Keratinocyte (primary cell): ENCODE measurements around the gene SNAPC1. TPM values are rescaled to one million over a fixed set of nuclear protein-coding genes. Genes with fewer than 3 reads are reported as not detected.

Source experiments
- DNase-seq: peaks from one replicate; pipeline ENCODE4 v3.0.0-alpha.2; 2011; ENCODE audit warnings: low read depth, missing footprints, low spot score
- FAIRE-seq: peaks from 2 replicates; lab custom pipeline; 2011; peaks lifted over from hg19 to GRCh38; lab: Jason Lieb, UNC
- H2AFZ ChIP-seq: 2 replicates; pipeline ENCODE4 v1.6.0; 2012; ENCODE audit warnings: low read length, control low read depth, inconsistent platforms; ENCODE audit not compliant: control insufficient read depth
- H3K27ac ChIP-seq: 2 replicates; pipeline ENCODE4 v1.5.1; 2011; ENCODE audit warnings: low read length; ENCODE audit not compliant: control insufficient read depth, insufficient read depth
- H3K27me3 ChIP-seq: 3 replicates; pipeline ENCODE4 v1.6.0; 2011; ENCODE audit warnings: low read length; ENCODE audit not compliant: control insufficient read depth, insufficient read depth; ENCODE audit errors: extremely low read depth
- H3K36me3 ChIP-seq, 2 experiments: 2 replicates in 1 of 2; 3 replicates in 1 of 2; pipeline ENCODE4 v1.5.1; 2011; ENCODE audit warnings: low read length in 2 of 2, mild to moderate bottlenecking in 1 of 2; ENCODE audit not compliant: control insufficient read depth in 2 of 2, insufficient read depth in 2 of 2; ENCODE audit errors: extremely low read depth in 1 of 2
- H3K4me1 ChIP-seq: 3 replicates; pipeline ENCODE4 v1.5.1; 2011; ENCODE audit warnings: low read length; ENCODE audit not compliant: control insufficient read depth, insufficient read depth; ENCODE audit errors: extremely low read depth
- H3K4me2 ChIP-seq: 3 replicates; pipeline ENCODE4 v1.6.0; 2011; ENCODE audit warnings: low read depth, low read length; ENCODE audit not compliant: control insufficient read depth, insufficient read depth; ENCODE audit errors: extremely low read depth
- H3K4me3 ChIP-seq, 3 experiments: fragments of 200-600 bp in 1 of 3; sonication (generic) in 1 of 3; 2 replicates in 2 of 3; 3 replicates in 1 of 3; pipeline ENCODE4 v1.5.1; 2011 to 2016; ENCODE audit warnings: low read length in 3 of 3, mild to moderate bottlenecking in 3 of 3, control low read depth in 2 of 3, inconsistent platforms in 1 of 3, low read depth in 1 of 3, mixed read lengths in 1 of 3, mixed run types in 1 of 3, moderate library complexity in 1 of 3; ENCODE audit not compliant: control insufficient read depth in 2 of 3, insufficient read depth in 2 of 3; ENCODE audit errors: extremely low read depth in 1 of 3
- H3K79me2 ChIP-seq: 2 replicates; pipeline ENCODE4 v1.6.0; 2012; ENCODE audit warnings: low read length; ENCODE audit not compliant: control insufficient read depth, insufficient read depth
- H3K9ac ChIP-seq: 3 replicates; pipeline ENCODE4 v1.6.0; 2011; ENCODE audit warnings: low read length; ENCODE audit not compliant: control insufficient read depth, insufficient read depth; ENCODE audit errors: extremely low read depth
- H3K9me1 ChIP-seq: 3 replicates; pipeline ENCODE4 v1.6.0; 2011; ENCODE audit warnings: low read length; ENCODE audit not compliant: control insufficient read depth, insufficient read depth; ENCODE audit errors: extremely low read depth
- H3K9me3 ChIP-seq: 2 replicates; pipeline ENCODE4 v1.5.1; 2012; ENCODE audit warnings: low read depth, low read length; ENCODE audit not compliant: control insufficient read depth
- H4K20me1 ChIP-seq: 3 replicates; pipeline ENCODE4 v1.6.0; 2011; ENCODE audit warnings: low read length; ENCODE audit not compliant: control insufficient read depth, insufficient read depth; ENCODE audit errors: extremely low read depth
- CTCF ChIP-seq, 3 experiments: IDR thresholded peaks in 1 of 3; conservative IDR thresholded peaks in 1 of 3; optimal IDR thresholded peaks in 1 of 3; 2 replicates in 2 of 3; 3 replicates in 1 of 3; pipeline versions ENCODE3 to v1.5.1; 2011; ENCODE audit warnings: low read length in 3 of 3, mild to moderate bottlenecking in 3 of 3, moderate library complexity in 2 of 3, control low read depth in 1 of 3, inconsistent platforms in 1 of 3; ENCODE audit not compliant: insufficient read depth in 2 of 3; ENCODE audit errors: extremely low read depth in 1 of 3
- EZH2 ChIP-seq: IDR thresholded peaks from one replicate; pipeline ENCODE4 v1.6.1; 2012; ENCODE audit warnings: inconsistent platforms, mild to moderate bottlenecking, low read length, moderate library complexity
- dilution Hi-C: fragments of 300-500 bp; cut with MboI; formaldehyde crosslinking; loops from one replicate; pipeline ENCODE4 v1.7.0; 2020; ENCODE audit warnings: low sequenced_read_pairs; ENCODE audit not compliant: extremely low pct_ligation_motif_present
- polyA plus RNA-seq, 5 experiments: library from polyadenylated mRNA; depleted of rRNA in 3 of 5; stranded (reverse) in 3 of 5; stranded (forward) in 1 of 5; unstranded in 1 of 5; fragments of >200 nt; gene quantifications; 1 replicate in 1 of 5; 2 replicates in 3 of 5; 3 replicates in 1 of 5; pipeline versions ENCODE4 v1.2.1 to v1.2.3, GENCODE V29; 2011 to 2012; ENCODE audit warnings: missing spikeins in 2 of 5, low read depth in 1 of 5, low replicate concordance in 1 of 5

SNAPC1 gene
- polyA plus RNA-seq, 1 donor (not counting 4 experiments of a cell fraction or from before 2014, with no cell fraction given) = 17.7 TPM

GRCh38 chr14:61737915-61738314 is 24.3 kb upstream of the SNAPC1 start:
- H3K9me1 ChIP-seq = no peaks in the 10 kb centered on the region
- no peak overlapping the region for H2AFZ ChIP-seq
- dilution Hi-C loops = no loop called here
- H3K27me3 ChIP-seq = no peaks in the 10 kb centered on the region
- FAIRE-seq (no peak), DNase-seq (no peak)
- H3K79me2 ChIP-seq = peaks cover 6% of the 10 kb centered on the region
- H3K4me3 ChIP-seq = no peak overlapping the region
- no peak overlapping the region for H3K9ac ChIP-seq
- H3K36me3 ChIP-seq = peaks cover 26 to 28% of the 10 kb centered on the region in 2 experiments
- no peak for TF ChIP-seq CTCF (optimal IDR thresholded peaks at IDR 0.05 in 1 of 3, IDR thresholded peaks at IDR 0.05 in 1 of 3, conservative IDR thresholded peaks at IDR 0.05 in 1 of 3; ENCODE audit: extremely low read depth in 1 of 3, insufficient read depth in 2 of 3, low read length in 3 of 3)
- TF ChIP-seq EZH2 = no peak
- H3K4me1 ChIP-seq = no peaks in the 10 kb centered on the region
- H3K9me3 ChIP-seq = no peaks in the 10 kb centered on the region
- H4K20me1 ChIP-seq = no peaks in the 10 kb centered on the region
- H3K4me2 ChIP-seq = no peak overlapping the region
- no peak overlapping the region for H3K27ac ChIP-seq

DNA sequence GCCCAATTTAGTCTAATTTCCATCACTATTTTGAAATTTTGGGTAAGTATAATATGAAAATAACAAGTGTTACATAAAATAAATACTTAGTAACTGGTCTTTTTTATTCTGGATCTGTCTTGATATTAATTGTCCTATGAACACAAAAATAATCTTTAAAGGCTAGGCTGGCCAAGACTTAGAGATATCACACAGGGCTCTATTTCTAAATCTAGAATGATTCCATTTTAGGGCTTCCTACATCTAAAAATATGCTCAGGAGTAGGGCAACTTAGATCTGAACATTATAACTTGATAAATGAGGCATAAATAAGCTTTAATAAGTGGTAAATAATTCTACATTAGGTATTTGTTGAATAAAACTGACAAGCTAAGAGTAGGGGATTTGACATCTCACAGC is 23.1 kb upstream of the SNAPC1 start:
- no peaks in the 10 kb centered on the region for H4K20me1 ChIP-seq
- DNase-seq (no peak), FAIRE-seq (no peak)
- H3K79me2 ChIP-seq = peaks cover 8% of the 10 kb centered on the region
- H3K4me1 ChIP-seq = no peaks in the 10 kb centered on the region
- TF ChIP-seq EZH2 = no peak
- no peak for TF ChIP-seq CTCF (optimal IDR thresholded peaks at IDR 0.05 in 1 of 3, IDR thresholded peaks at IDR 0.05 in 1 of 3, conservative IDR thresholded peaks at IDR 0.05 in 1 of 3; ENCODE audit: extremely low read depth in 1 of 3, insufficient read depth in 2 of 3, low read length in 3 of 3)
- peaks cover 27 to 35% of the 10 kb centered on the region in 2 experiments for H3K36me3 ChIP-seq
- dilution Hi-C loops = no loop called here
- no peak overlapping the region for H3K4me3 ChIP-seq
- no peak overlapping the region for H2AFZ ChIP-seq
- no peaks in the 10 kb centered on the region for H3K27me3 ChIP-seq
- no peaks in the 10 kb centered on the region for H3K9me3 ChIP-seq
- no peak overlapping the region for H3K4me2 ChIP-seq
- H3K9me1 ChIP-seq = no peaks in the 10 kb centered on the region
- no peak overlapping the region for H3K27ac ChIP-seq
- H3K9ac ChIP-seq = no peak overlapping the region
